WTC11 (cell line): Measurements from ENCODE around the gene TNFRSF4. TPM values are rescaled to one million over a fixed set of nuclear protein-coding genes. Genes with fewer than 3 reads are reported as not detected.
A peak's percentile ranks its signal among the peaks of the same experiment; 100 is the strongest.

Experiments
- ATAC-seq: fragments of 200-7000 bp; cut with Tn5 transposase; 2 replicates; pipeline ENCODE4 v1.10.0; 2021; ENCODE audit warnings: mild to moderate bottlenecking, moderate library complexity
- CTCF ChIA-PET: fragments of 300-600 bp; sonication (Branson Sonifier 250); formaldehyde crosslinking; loops from one replicate; lab custom pipeline; 2021; ENCODE audit warnings: antibody characterized with exemption; lab: Charles Lee
- POLR2A ChIA-PET: fragments of 350-600 bp; sonication (Branson Sonifier 250); formaldehyde crosslinking; loops from one replicate; lab custom pipeline; 2021; ENCODE audit warnings: antibody characterized with exemption; lab: Charles Lee
- DNase-seq: peaks from one replicate; pipeline ENCODE4 v3.0.0; 2021; ENCODE audit warnings: low spot score
- H3K27ac Mint-ChIP-seq: 2 replicates; pipeline ENCODE4 v1.8.0; 2021; ENCODE audit warnings: mixed read lengths
- H3K27me3 Mint-ChIP-seq: 2 replicates; pipeline ENCODE4 v1.8.0; 2021; ENCODE audit warnings: low read depth, mild to moderate bottlenecking, moderate library complexity, mixed read lengths
- H3K36me3 Mint-ChIP-seq: 2 replicates; pipeline ENCODE4 v1.8.0; 2021; ENCODE audit warnings: mixed read lengths
- H3K4me1 Mint-ChIP-seq: 2 replicates; pipeline ENCODE4 v1.8.0; 2022; ENCODE audit warnings: mixed read lengths
- H3K4me3 Mint-ChIP-seq: 2 replicates; pipeline ENCODE4 v1.8.0; 2021; ENCODE audit warnings: mild to moderate bottlenecking, moderate library complexity, mixed read lengths
- H3K9me3 Mint-ChIP-seq: 2 replicates; pipeline ENCODE4 v1.8.0; 2021; ENCODE audit warnings: mixed read lengths
- ATF1 ChIP-seq: sonication (generic); formaldehyde crosslinking; IDR thresholded peaks from 2 replicates; pipeline ENCODE4 v1.8.1; 2023; ENCODE audit warnings: mild to moderate bottlenecking, moderate library complexity, missing genetic modification reagents
- CBFB ChIP-seq: sonication (generic); formaldehyde crosslinking; IDR thresholded peaks from 2 replicates; pipeline ENCODE4 v1.8.1; 2022; ENCODE audit warnings: mild to moderate bottlenecking, low read depth, missing genetic modification reagents
- ELF4 ChIP-seq: sonication (generic); formaldehyde crosslinking; IDR thresholded peaks from 2 replicates; pipeline ENCODE4 v1.8.1; 2022; ENCODE audit warnings: low read depth, mild to moderate bottlenecking, moderate library complexity, missing genetic modification reagents
- KAT7 ChIP-seq: sonication (generic); formaldehyde crosslinking; IDR thresholded peaks from 2 replicates; pipeline ENCODE4 v1.8.1; 2023; ENCODE audit warnings: missing genetic modification reagents, mild to moderate bottlenecking, borderline replicate concordance
- NFATC4 ChIP-seq: fragments of 250-450 bp; sonication (Bioruptor Pico); IDR thresholded peaks from 2 replicates; pipeline ENCODE4 v1.9.0; 2021; ENCODE audit warnings: mild to moderate bottlenecking
- NR1H2 ChIP-seq: sonication (generic); formaldehyde crosslinking; IDR thresholded peaks from 2 replicates; pipeline ENCODE4 v1.9.0; 2021; ENCODE audit warnings: mild to moderate bottlenecking, moderate library complexity, missing genetic modification reagents
- NR2C2 ChIP-seq: sonication (generic); formaldehyde crosslinking; IDR thresholded peaks from 2 replicates; pipeline ENCODE4 v1.8.0; 2022; ENCODE audit warnings: mild to moderate bottlenecking, missing genetic modification reagents
- NR3C1 ChIP-seq: sonication (generic); formaldehyde crosslinking; conservative IDR thresholded peaks from 2 replicates; pipeline ENCODE4 v1.8.1; 2023; ENCODE audit warnings: low read depth, mild to moderate bottlenecking, missing genetic modification reagents
- PRRX2 ChIP-seq: fragments of 250-450 bp; sonication (Bioruptor Pico); IDR thresholded peaks from 2 replicates; pipeline ENCODE4 v1.8.0; 2021; ENCODE audit warnings: mild to moderate bottlenecking
- RELA ChIP-seq: sonication (generic); formaldehyde crosslinking; IDR thresholded peaks from 2 replicates; pipeline ENCODE4 v1.8.1; 2022; ENCODE audit warnings: missing genetic modification reagents, mild to moderate bottlenecking, borderline replicate concordance
- TCF7 ChIP-seq: sonication (generic); formaldehyde crosslinking; IDR thresholded peaks from 2 replicates; pipeline ENCODE4 v1.8.0; 2022; ENCODE audit warnings: mild to moderate bottlenecking, low read depth, missing genetic modification reagents, moderate library complexity
- TEAD1 ChIP-seq: sonication (generic); formaldehyde crosslinking; IDR thresholded peaks from 2 replicates; pipeline ENCODE4 v1.8.0; 2022; ENCODE audit warnings: mild to moderate bottlenecking, missing genetic modification reagents
- ZBTB21 ChIP-seq: sonication (generic); formaldehyde crosslinking; IDR thresholded peaks from 2 replicates; pipeline ENCODE4 v1.8.1; 2023; ENCODE audit warnings: mild to moderate bottlenecking, missing genetic modification reagents, borderline replicate concordance
- ZNF317 ChIP-seq: sonication (generic); formaldehyde crosslinking; IDR thresholded peaks from 2 replicates; pipeline ENCODE4 v1.8.1; 2023; ENCODE audit warnings: low read depth, mild to moderate bottlenecking, moderate library complexity, missing genetic modification reagents, borderline replicate concordance
- ZNF671 ChIP-seq: fragments of 250-450 bp; sonication (Bioruptor Pico); IDR thresholded peaks from 2 replicates; pipeline ENCODE4 v1.8.0; 2021; ENCODE audit warnings: mild to moderate bottlenecking
- total RNA-seq: library from RNA; stranded (reverse); gene quantifications from 3 replicates; pipeline ENCODE4 v1.2.3, GENCODE V29; 2021
- TF ChIP-seq, protein P1 (sequence below): fragments of 250-450 bp; sonication (Bioruptor Pico); IDR thresholded peaks from 2 replicates; pipeline ENCODE4 v1.9.0; 2021; ENCODE audit warnings: moderate library complexity, mild to moderate bottlenecking, inconsistent platforms, borderline replicate concordance
- TF ChIP-seq, protein P2 (sequence below): sonication (generic); formaldehyde crosslinking; IDR thresholded peaks from 2 replicates; pipeline ENCODE4 v1.8.0; 2023; ENCODE audit warnings: missing genetic modification reagents
- TF ChIP-seq, protein P3 (sequence below): sonication (generic); formaldehyde crosslinking; IDR thresholded peaks from 2 replicates; pipeline ENCODE4 v1.8.1; 2022; ENCODE audit warnings: mild to moderate bottlenecking, missing genetic modification reagents, moderate library complexity, borderline replicate concordance
- TF ChIP-seq, protein P4 (sequence below): sonication (generic); formaldehyde crosslinking; IDR thresholded peaks from 2 replicates; pipeline ENCODE4 v1.8.1; 2022; ENCODE audit warnings: mild to moderate bottlenecking, moderate library complexity, missing genetic modification reagents
- TF ChIP-seq, protein P5 (sequence below): sonication (generic); formaldehyde crosslinking; IDR thresholded peaks from 2 replicates; pipeline ENCODE4 v1.8.0; 2022; ENCODE audit warnings: mild to moderate bottlenecking, missing genetic modification reagents

The TNFRSF4 gene
- total RNA-seq, 1 experiment from 2014 or later: 0.33 TPM

DNA sequence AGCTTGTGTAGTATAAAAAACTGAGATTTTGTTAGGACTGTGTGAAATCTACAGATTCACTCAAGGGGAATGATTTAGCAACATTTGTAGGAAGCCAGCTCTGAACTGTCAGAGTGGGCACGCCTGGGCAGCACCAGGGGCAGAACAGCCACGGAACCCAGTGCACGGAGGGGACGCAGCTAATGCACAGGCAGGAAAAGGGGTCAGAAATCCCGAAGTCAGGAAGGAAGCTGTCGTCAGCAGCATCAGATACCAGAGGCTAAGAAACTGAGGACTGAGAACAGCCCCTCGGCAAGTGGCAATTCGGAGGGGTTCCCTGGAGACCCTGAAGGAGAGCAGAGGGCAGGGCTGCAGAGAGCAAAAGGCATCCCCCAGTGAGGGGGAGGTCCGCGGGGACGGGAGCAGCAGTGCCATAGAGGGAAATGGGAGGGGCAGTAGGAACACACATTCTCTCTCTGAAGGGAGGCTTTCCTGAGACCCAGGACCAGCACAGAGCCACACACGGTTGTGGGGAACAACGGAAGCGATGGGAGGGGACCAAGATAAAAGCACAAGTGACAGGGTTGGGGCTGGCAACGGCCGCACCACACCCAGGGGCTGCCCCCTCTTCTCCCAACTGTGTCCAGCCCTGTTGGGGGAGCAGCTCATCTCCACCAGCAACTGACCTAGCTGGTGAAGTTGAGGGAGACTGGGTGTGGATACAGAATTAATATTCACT, 47.0 kb upstream of the TNFRSF4 start:
- no peaks in the 10 kb centered on the region for H3K9me3 Mint-ChIP-seq
- ATAC-seq (no peak), DNase-seq (no peak)
- peaks cover 15% of the 10 kb centered on the region for H3K4me1 Mint-ChIP-seq
- CTCF ChIA-PET: interaction anchor here (1.4 to 2.1 kb wide), 2 partner anchors 10 to 31 kb away, joined by 3 to 8 read pairs; no protein-coding TSS in a partner anchor
- H3K36me3 Mint-ChIP-seq: peaks cover 50% of the 10 kb centered on the region
- H3K4me3 Mint-ChIP-seq: no peak overlapping the region
- H3K27me3 Mint-ChIP-seq: no peaks in the 10 kb centered on the region
- POLR2A ChIA-PET: no interaction called here
- TF ChIP-seq ATF1 (CRISPR knock-in tag): no peak
- no peak for TF ChIP-seq PRRX2
- TF ChIP-seq ZNF671: no peak
- TF ChIP-seq NR3C1 (CRISPR knock-in tag): no peak
- no peak for TF ChIP-seq ELF4 (CRISPR knock-in tag)
- no peak for TF ChIP-seq ZNF317 (CRISPR knock-in tag)
- TF ChIP-seq, protein P1, sequence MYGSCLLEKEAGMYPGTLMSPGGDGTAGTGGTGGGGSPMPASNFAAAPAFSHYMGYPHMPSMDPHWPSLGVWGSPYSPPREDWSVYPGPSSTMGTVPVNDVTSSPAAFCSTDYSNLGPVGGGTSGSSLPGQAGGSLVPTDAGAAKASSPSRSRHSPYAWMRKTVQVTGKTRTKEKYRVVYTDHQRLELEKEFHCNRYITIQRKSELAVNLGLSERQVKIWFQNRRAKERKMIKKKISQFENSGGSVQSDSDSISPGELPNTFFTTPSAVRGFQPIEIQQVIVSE: no peak
- no peak for TF ChIP-seq NR2C2 (CRISPR knock-in tag)
- TF ChIP-seq, protein P2, sequence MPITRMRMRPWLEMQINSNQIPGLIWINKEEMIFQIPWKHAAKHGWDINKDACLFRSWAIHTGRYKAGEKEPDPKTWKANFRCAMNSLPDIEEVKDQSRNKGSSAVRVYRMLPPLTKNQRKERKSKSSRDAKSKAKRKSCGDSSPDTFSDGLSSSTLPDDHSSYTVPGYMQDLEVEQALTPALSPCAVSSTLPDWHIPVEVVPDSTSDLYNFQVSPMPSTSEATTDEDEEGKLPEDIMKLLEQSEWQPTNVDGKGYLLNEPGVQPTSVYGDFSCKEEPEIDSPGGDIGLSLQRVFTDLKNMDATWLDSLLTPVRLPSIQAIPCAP (CRISPR knock-in tag): no peak
- H3K27ac Mint-ChIP-seq: peak overlapping the region; percentile 81

DNA sequence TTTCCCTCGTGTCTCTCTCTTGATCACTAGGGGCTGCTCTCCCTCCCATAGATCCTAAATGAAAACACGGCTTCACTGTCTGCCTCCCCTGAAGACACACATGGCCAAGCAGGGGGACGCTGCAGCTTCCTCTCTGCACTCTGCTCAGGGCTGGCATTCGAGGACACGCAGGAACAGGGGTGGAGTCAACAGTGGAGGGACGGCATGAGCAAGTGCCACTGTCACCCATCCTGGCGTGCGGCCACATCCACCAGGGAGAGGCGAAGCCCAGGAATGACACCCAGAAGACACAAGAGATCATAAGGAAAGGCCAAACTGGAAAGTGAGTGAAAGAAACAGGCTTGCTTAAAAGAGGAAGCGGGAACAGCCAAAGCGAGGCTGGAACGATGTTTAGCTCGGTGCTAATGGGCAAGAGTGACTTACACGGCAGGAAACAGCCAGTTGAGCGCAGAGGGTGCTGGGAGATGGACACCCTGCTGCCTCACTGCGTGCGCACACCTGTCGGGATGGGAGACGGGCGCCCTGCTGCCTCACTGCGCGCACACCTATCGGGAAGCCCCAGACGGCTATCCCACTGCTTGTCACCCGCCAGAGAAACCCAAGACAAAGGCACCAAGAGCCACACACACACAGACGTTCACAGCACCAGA, 46.1 kb upstream of the TNFRSF4 start:
- POLR2A ChIA-PET: no interaction called here
- no peak overlapping the region for H3K4me3 Mint-ChIP-seq
- DNase-seq (no peak), ATAC-seq (no peak)
- peaks cover 55% of the 10 kb centered on the region for H3K36me3 Mint-ChIP-seq
- peak overlapping the region; percentile 81 for H3K27ac Mint-ChIP-seq
- CTCF ChIA-PET: interaction anchor here (2.1 kb wide), 1 partner anchor 32 kb away, joined by 8 read pairs; no protein-coding TSS in a partner anchor
- TF ChIP-seq NR1H2 (CRISPR knock-in tag): no peak
- TF ChIP-seq, protein P3, sequence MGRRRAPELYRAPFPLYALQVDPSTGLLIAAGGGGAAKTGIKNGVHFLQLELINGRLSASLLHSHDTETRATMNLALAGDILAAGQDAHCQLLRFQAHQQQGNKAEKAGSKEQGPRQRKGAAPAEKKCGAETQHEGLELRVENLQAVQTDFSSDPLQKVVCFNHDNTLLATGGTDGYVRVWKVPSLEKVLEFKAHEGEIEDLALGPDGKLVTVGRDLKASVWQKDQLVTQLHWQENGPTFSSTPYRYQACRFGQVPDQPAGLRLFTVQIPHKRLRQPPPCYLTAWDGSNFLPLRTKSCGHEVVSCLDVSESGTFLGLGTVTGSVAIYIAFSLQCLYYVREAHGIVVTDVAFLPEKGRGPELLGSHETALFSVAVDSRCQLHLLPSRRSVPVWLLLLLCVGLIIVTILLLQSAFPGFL (CRISPR knock-in tag): no peak
- no peaks in the 10 kb centered on the region for H3K27me3 Mint-ChIP-seq
- no peaks in the 10 kb centered on the region for H3K9me3 Mint-ChIP-seq
- peaks cover 15% of the 10 kb centered on the region for H3K4me1 Mint-ChIP-seq

DNA sequence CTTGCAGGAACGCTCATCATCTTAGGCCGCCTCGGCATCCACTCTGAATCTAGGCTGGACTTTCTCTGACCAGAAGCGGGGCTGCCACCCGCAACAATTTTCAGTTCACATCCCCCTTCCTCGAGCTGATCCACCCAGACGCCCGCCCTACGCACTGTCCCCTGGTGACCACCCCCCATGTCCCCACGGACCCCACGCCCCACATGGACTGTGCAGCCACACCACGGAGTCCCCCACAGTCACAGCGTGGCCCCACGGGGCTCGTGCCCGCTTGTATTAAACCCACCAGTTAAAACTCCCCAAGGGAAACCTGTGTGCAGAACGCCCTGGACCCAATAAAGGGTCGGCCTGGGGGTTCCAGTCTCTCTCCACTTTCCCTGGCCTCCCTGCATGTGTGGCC, 45.6 kb upstream of the TNFRSF4 start:
- Mint-ChIP-seq H3K27me3 (no peaks in the 10 kb centered on the region), H3K36me3 (peaks cover 60% of the 10 kb centered on the region)
- no peak for TF ChIP-seq ZBTB21 (CRISPR knock-in tag)
- no peak for TF ChIP-seq TCF7 (CRISPR knock-in tag)
- TF ChIP-seq RELA: no peak
- TF ChIP-seq KAT7 (CRISPR knock-in tag): no peak
- no peak for TF ChIP-seq NFATC4 (CRISPR knock-in tag)
- TF ChIP-seq, protein P4, sequence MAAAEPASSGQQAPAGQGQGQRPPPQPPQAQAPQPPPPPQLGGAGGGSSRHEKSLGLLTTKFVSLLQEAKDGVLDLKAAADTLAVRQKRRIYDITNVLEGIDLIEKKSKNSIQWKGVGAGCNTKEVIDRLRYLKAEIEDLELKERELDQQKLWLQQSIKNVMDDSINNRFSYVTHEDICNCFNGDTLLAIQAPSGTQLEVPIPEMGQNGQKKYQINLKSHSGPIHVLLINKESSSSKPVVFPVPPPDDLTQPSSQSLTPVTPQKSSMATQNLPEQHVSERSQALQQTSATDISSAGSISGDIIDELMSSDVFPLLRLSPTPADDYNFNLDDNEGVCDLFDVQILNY (CRISPR knock-in tag): no peak
- no peak for TF ChIP-seq CBFB (CRISPR knock-in tag)
- TF ChIP-seq, protein P5, sequence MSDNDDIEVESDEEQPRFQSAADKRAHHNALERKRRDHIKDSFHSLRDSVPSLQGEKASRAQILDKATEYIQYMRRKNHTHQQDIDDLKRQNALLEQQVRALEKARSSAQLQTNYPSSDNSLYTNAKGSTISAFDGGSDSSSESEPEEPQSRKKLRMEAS: no peak
- no peak for TF ChIP-seq TEAD1 (CRISPR knock-in tag)
- TF ChIP-seq, all 79 proteins: peak for 0
- DNase-seq (no peak), ATAC-seq (no peak)
- no peak overlapping the region for H3K4me3 Mint-ChIP-seq
- peaks cover 15% of the 10 kb centered on the region for H3K4me1 Mint-ChIP-seq
- H3K27ac Mint-ChIP-seq: peak overlapping the region; percentile 81
- ChIA-PET CTCF (no interaction called here), POLR2A (no interaction called here)
- no peaks in the 10 kb centered on the region for H3K9me3 Mint-ChIP-seq
